BE2C (cell line): Measurements from ENCODE around the gene NDEL1.

Source experiments
- DNase-seq: peaks from one replicate; pipeline ENCODE4 v3.0.0-alpha.2; 2020
- H3K27me3 ChIP-seq: fragments of 250-450 bp; sonication (Bioruptor Pico); 2 replicates; pipeline ENCODE4 v1.5.1; 2020; ENCODE audit warnings: mild to moderate bottlenecking
- H3K36me3 ChIP-seq: fragments of 250-450 bp; sonication (Bioruptor Pico); 2 replicates; pipeline ENCODE4 v1.5.1; 2020; ENCODE audit warnings: mild to moderate bottlenecking
- H3K4me1 ChIP-seq: fragments of 250-450 bp; sonication (Bioruptor Pico); 2 replicates; pipeline ENCODE4 v1.5.1; 2020
- H3K4me3 ChIP-seq: 2 replicates; pipeline ENCODE4 v1.5.1; 2011; ENCODE audit warnings: low read depth, low read length
- H3K9me3 ChIP-seq: fragments of 250-450 bp; sonication (Bioruptor Pico); 2 replicates; pipeline ENCODE4 v1.5.1; 2020
- CTCF ChIP-seq: IDR thresholded peaks from 2 replicates; pipeline ENCODE4 v1.5.1; 2012; ENCODE audit warnings: mild to moderate bottlenecking, low read depth, low read length

The NDEL1 gene

GRCh38 chr17:8436169-8436843, 622 bp downstream of the NDEL1 start:
- no peak for TF ChIP-seq CTCF
- Histone ChIP-seq H3K9me3 (no peaks in the 10 kb centered on the region), H3K27me3 (no peaks in the 10 kb centered on the region), H3K36me3 (no peaks in the 10 kb centered on the region), H3K4me3 (peak overlapping the region; percentile 81), H3K4me1 (0 out of 2 replicates have a peak, but pooled peaks cover 3% of the 10 kb centered on the region)
- DNase-seq: peak; percentile 31

GRCh38 chr17:8436844-8437171, 1.1 kb downstream of the NDEL1 start:
- TF ChIP-seq CTCF: no peak
- no peaks in the 10 kb centered on the region for H3K9me3 ChIP-seq
- 0 out of 2 replicates have a peak, but pooled peaks cover 3% of the 10 kb centered on the region for H3K4me1 ChIP-seq
- H3K4me3 ChIP-seq: peak overlapping the region; percentile 81
- no peak for DNase-seq
- no peaks in the 10 kb centered on the region for H3K27me3 ChIP-seq
- H3K36me3 ChIP-seq: no peaks in the 10 kb centered on the region

GRCh38 chr17:8438441-8438840, 2.8 kb downstream of the NDEL1 start:
- H3K27me3 ChIP-seq: no peaks in the 10 kb centered on the region
- H3K36me3 ChIP-seq: no peaks in the 10 kb centered on the region
- no peaks in the 10 kb centered on the region for H3K9me3 ChIP-seq
- TF ChIP-seq CTCF: no peak
- H3K4me3 ChIP-seq: no peak overlapping the region
- DNase-seq: no peak
- 0 out of 2 replicates have a peak, but pooled peaks cover 3% of the 10 kb centered on the region for H3K4me1 ChIP-seq

- no peaks in the 10 kb centered on the region for H3K36me3 ChIP-seq
- DNase-seq: no peak
- H3K4me1 ChIP-seq: 0 out of 2 replicates have a peak, but pooled peaks cover 3% of the 10 kb centered on the region
- no peak overlapping the region for H3K4me3 ChIP-seq
- H3K9me3 ChIP-seq: no peaks in the 10 kb centered on the region
- TF ChIP-seq CTCF: no peak
- H3K27me3 ChIP-seq: no peaks in the 10 kb centered on the region
These were observed 4.0 kb downstream of the NDEL1 start for GRCh38 chr17:8439681-8440080.

GRCh38 chr17:8441690-8442089, 6.0 kb downstream of the NDEL1 start:
- no peaks in the 10 kb centered on the region for H3K4me1 ChIP-seq
- H3K4me3 ChIP-seq: no peak overlapping the region
- H3K36me3 ChIP-seq: no peaks in the 10 kb centered on the region
- no peaks in the 10 kb centered on the region for H3K9me3 ChIP-seq
- no peaks in the 10 kb centered on the region for H3K27me3 ChIP-seq
- DNase-seq: no peak
- TF ChIP-seq CTCF: no peak

- Histone ChIP-seq H3K4me1 (no peaks in the 10 kb centered on the region), H3K4me3 (no peak overlapping the region), H3K27me3 (no peaks in the 10 kb centered on the region), H3K9me3 (no peaks in the 10 kb centered on the region), H3K36me3 (no peaks in the 10 kb centered on the region)
- no peak for DNase-seq
- no peak for TF ChIP-seq CTCF
These were observed 6.6 kb downstream of the NDEL1 start for GRCh38 chr17:8442310-8442709.
